Liver (tissue), 9 donors: Measurements from ENCODE around the gene MYL12B. TPM values are rescaled to one million over a fixed set of nuclear protein-coding genes. Genes with fewer than 3 reads are reported as not detected.

Experiments used
- DNase-seq: peaks from one replicate; pipeline ENCODE4 v3.0.0-alpha.2; 2017; ENCODE audit warnings: low spot score
- H3K27ac ChIP-seq, 2 donors: one replicate each; pipeline ENCODE4 v1.7.0; 2013; ENCODE audit warnings: inconsistent platforms in 2 of 2, low read length in 2 of 2, control low read depth in 1 of 2, low read depth in 1 of 2, mild to moderate bottlenecking in 1 of 2
- H3K27me3 ChIP-seq, 4 donors: one replicate each; pipeline versions ENCODE4 v1.6.1 to v1.7.0; 2013; ENCODE audit warnings: low read length in 3 of 4, inconsistent platforms in 1 of 4, mild to moderate bottlenecking in 1 of 4, moderate library complexity in 1 of 4; ENCODE audit not compliant: control insufficient read depth in 4 of 4, insufficient read depth in 4 of 4
- H3K36me3 ChIP-seq, 4 donors: one replicate each; pipeline versions ENCODE4 v1.6.1 to v1.7.0; 2013; ENCODE audit warnings: low read length in 3 of 4, mild to moderate bottlenecking in 3 of 4, low read depth in 1 of 4, moderate library complexity in 1 of 4; ENCODE audit not compliant: control insufficient read depth in 4 of 4, insufficient read depth in 3 of 4
- H3K4me1 ChIP-seq, 4 donors: one replicate each; pipeline versions ENCODE4 v1.6.1 to v1.7.0; 2013; ENCODE audit warnings: low read length in 3 of 4, mild to moderate bottlenecking in 3 of 4, moderate library complexity in 1 of 4; ENCODE audit not compliant: control insufficient read depth in 4 of 4, insufficient read depth in 4 of 4
- H3K4me3 ChIP-seq, 3 donors: one replicate each; pipeline versions ENCODE4 v1.6.1 to v1.7.0; 2013; ENCODE audit warnings: low read length in 3 of 3, control low read depth in 1 of 3, low read depth in 1 of 3, mild to moderate bottlenecking in 1 of 3
- H3K9ac ChIP-seq, 2 donors: one replicate each; pipeline ENCODE4 v1.7.0; 2013; ENCODE audit warnings: low read length in 2 of 2, mild to moderate bottlenecking in 2 of 2, moderate library complexity in 2 of 2, control low read depth in 1 of 2, low read depth in 1 of 2
- H3K9me3 ChIP-seq, 4 donors: one replicate each; pipeline versions ENCODE4 v1.6.1 to v1.7.0; 2013; ENCODE audit warnings: low read length in 3 of 4; ENCODE audit not compliant: control insufficient read depth in 4 of 4
- ATF3 ChIP-seq: IDR thresholded peaks from 2 replicates; pipeline ENCODE4 v1.6.1; 2016; ENCODE audit warnings: antibody characterized with exemption
- FOXA1 ChIP-seq: IDR thresholded peaks from 2 replicates; pipeline ENCODE4 v1.6.1; 2016; ENCODE audit warnings: antibody characterized with exemption
- FOXA2 ChIP-seq: IDR thresholded peaks from 2 replicates; pipeline ENCODE4 v1.6.1; 2016; ENCODE audit warnings: antibody characterized with exemption
- GABPA ChIP-seq, 2 donors: IDR thresholded peaks in 1 of 2; conservative IDR thresholded peaks in 1 of 2; 2 replicates each; pipeline ENCODE4 v1.6.1; 2016; ENCODE audit warnings: antibody characterized with exemption in 2 of 2, mild to moderate bottlenecking in 1 of 2, moderate library complexity in 1 of 2
- HNF4A ChIP-seq, 2 donors: conservative IDR thresholded peaks; 2 replicates each; pipeline ENCODE4 v1.6.1; 2016; ENCODE audit warnings: antibody characterized with exemption in 2 of 2, mild to moderate bottlenecking in 2 of 2
- HNF4G ChIP-seq: IDR thresholded peaks from 2 replicates; pipeline ENCODE4 v1.6.1; 2016; ENCODE audit warnings: antibody characterized with exemption
- JUND ChIP-seq, 2 donors: IDR thresholded peaks; 2 replicates each; pipeline ENCODE4 v1.6.1; 2016; ENCODE audit warnings: antibody characterized with exemption in 2 of 2
- NR2F2 ChIP-seq: IDR thresholded peaks from 2 replicates; pipeline ENCODE4 v1.6.1; 2016; ENCODE audit warnings: antibody characterized with exemption
- RAD21 ChIP-seq, 2 donors: IDR thresholded peaks; 2 replicates each; pipeline ENCODE4 v1.6.1; 2016; ENCODE audit warnings: antibody characterized with exemption in 2 of 2, mild to moderate bottlenecking in 2 of 2
- REST ChIP-seq: IDR thresholded peaks from 2 replicates; pipeline ENCODE4 v1.6.1; 2016; ENCODE audit warnings: antibody characterized with exemption, mild to moderate bottlenecking
- RXRA ChIP-seq, 2 donors: IDR thresholded peaks; 2 replicates each; pipeline ENCODE4 v1.6.1; 2017 to 2018; ENCODE audit warnings: antibody characterized with exemption in 2 of 2, mild to moderate bottlenecking in 1 of 2
- SP1 ChIP-seq: IDR thresholded peaks from 2 replicates; pipeline ENCODE4 v1.6.1; 2018; ENCODE audit warnings: antibody characterized with exemption, mild to moderate bottlenecking
- YY1 ChIP-seq: IDR thresholded peaks from 2 replicates; pipeline ENCODE4 v1.6.1; 2016; ENCODE audit warnings: antibody characterized with exemption, mild to moderate bottlenecking
- ZBTB33 ChIP-seq: IDR thresholded peaks from 2 replicates; pipeline ENCODE4 v1.6.1; 2016; ENCODE audit warnings: antibody characterized with exemption
- WGBS: extraction: QIAGEN DNeasy Blood & Tissue Kit; methylation state at CpG from one replicate; pipeline ENCODE4 v1.1.7; 2013; 5-methylcytosine and 5-hydroxymethylcytosine counted together
- polyA plus RNA-seq, 2 donors: library from polyadenylated mRNA; stranded (reverse) in 1 of 2; unstranded in 1 of 2; fragments of 200-250 nt in 1 of 2; fragments of >200 nt in 1 of 2; fragmentation: Nextera tagmentation in 1 of 2; extraction: Ambion mirVana in 1 of 2; gene quantifications; one replicate each; pipeline versions ENCODE4 v1.2.1 to v1.2.3, GENCODE V29; 2013 to 2015
- total RNA-seq, 2 donors: library from RNA; depleted of rRNA; stranded (reverse); fragments of >200 nt; gene quantifications; one replicate each; pipeline ENCODE4 v1.2.3, GENCODE V29; 2014
- TF ChIP-seq, protein P1 (sequence below): IDR thresholded peaks from 2 replicates; pipeline ENCODE4 v1.6.1; 2016; ENCODE audit warnings: antibody characterized with exemption
- TF ChIP-seq, protein P2 (sequence below): fragments of 150-350 bp; IDR thresholded peaks from 2 replicates; pipeline ENCODE4 v1.5.1; 2017; ENCODE audit warnings: improper control_type of control experiment, low read depth, low read length; ENCODE audit not compliant: missing input control
- donor health status: healthy.
- donor health status: healthy.
- donor health status: healthy.
- donor health status: healthy.
- donor health status: healthy.

The MYL12B gene
- total and polyA plus RNA-seq, 4 donors = 106 to 303 (median 155) TPM

GRCh38 chr18:3214855-3215637, 46.9 kb upstream of the MYL12B start:
- Histone ChIP-seq H3K9ac (no peak overlapping the region), H3K36me3 (peaks cover 0 to 3% (median 1%) of the 10 kb centered on the region in 4 donors), H3K4me1 (peaks cover 0 to 11% (median 4%) of the 10 kb centered on the region in 4 donors), H3K27me3 (no peaks in the 10 kb centered on the region), H3K27ac (no peak overlapping the region), H3K9me3 (no peaks in the 10 kb centered on the region), H3K4me3 (no peak overlapping the region)
- WGBS = 96% methylated on average over 36 of the region's 36 CpGs
- TF ChIP-seq ATF3 (no peak), YY1 (no peak), ZBTB33 (no peak), HNF4G (no peak), HNF4A (conservative IDR thresholded peaks at IDR 0.05) (no peak), GABPA (IDR thresholded peaks at IDR 0.05 in 1 of 2, conservative IDR thresholded peaks at IDR 0.05 in 1 of 2) (no peak), FOXA1 (no peak), JUND (IDR thresholded peaks at IDR 0.05) (no peak), SP1 (no peak), RXRA (IDR thresholded peaks at IDR 0.05) (no peak), NR2F2 (no peak), RAD21 (IDR thresholded peaks at IDR 0.05) (no peak), FOXA2 (no peak), REST (no peak)
- TF ChIP-seq, protein P1, sequence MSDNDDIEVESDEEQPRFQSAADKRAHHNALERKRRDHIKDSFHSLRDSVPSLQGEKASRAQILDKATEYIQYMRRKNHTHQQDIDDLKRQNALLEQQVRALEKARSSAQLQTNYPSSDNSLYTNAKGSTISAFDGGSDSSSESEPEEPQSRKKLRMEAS = no peak
- TF ChIP-seq, protein P2, sequence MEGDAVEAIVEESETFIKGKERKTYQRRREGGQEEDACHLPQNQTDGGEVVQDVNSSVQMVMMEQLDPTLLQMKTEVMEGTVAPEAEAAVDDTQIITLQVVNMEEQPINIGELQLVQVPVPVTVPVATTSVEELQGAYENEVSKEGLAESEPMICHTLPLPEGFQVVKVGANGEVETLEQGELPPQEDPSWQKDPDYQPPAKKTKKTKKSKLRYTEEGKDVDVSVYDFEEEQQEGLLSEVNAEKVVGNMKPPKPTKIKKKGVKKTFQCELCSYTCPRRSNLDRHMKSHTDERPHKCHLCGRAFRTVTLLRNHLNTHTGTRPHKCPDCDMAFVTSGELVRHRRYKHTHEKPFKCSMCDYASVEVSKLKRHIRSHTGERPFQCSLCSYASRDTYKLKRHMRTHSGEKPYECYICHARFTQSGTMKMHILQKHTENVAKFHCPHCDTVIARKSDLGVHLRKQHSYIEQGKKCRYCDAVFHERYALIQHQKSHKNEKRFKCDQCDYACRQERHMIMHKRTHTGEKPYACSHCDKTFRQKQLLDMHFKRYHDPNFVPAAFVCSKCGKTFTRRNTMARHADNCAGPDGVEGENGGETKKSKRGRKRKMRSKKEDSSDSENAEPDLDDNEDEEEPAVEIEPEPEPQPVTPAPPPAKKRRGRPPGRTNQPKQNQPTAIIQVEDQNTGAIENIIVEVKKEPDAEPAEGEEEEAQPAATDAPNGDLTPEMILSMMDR = no peak
- DNase-seq = no peak
